Gastroesophageal sphincter (tissue), 4 donors: ENCODE measurements around the gene SLC39A3. TPM values are rescaled to one million over a fixed set of nuclear protein-coding genes. Genes with fewer than 3 reads are reported as not detected.
"Not testable (repeated sequence)": the region's sequence is repeated elsewhere in the genome, so short reads cannot be mapped to it uniquely, and the experiment has no call there.

Experiments
- ATAC-seq: fragments of 150-250 bp; one replicate; pipeline ENCODE4 v1.9.1; 2016; ENCODE audit warnings: mild to moderate bottlenecking, moderate library complexity
- H3K27ac ChIP-seq, 4 donors: fragments of 200-600 bp; sonication (generic) in 3 of 4; 1 replicate in 3 of 4; 2 replicates in 1 of 4; pipeline ENCODE4 v1.5.1; 2016 to 2019
- H3K27me3 ChIP-seq: fragments of 200-600 bp; sonication (generic); one replicate; pipeline ENCODE4 v1.5.1; 2019
- H3K36me3 ChIP-seq, 2 donors: fragments of 200-600 bp; sonication (generic); one replicate each; pipeline ENCODE4 v1.5.1; 2019; ENCODE audit warnings: control low read depth in 1 of 2
- H3K4me1 ChIP-seq, 3 donors: fragments of 200-600 bp; sonication (generic); 1 replicate in 2 of 3; 2 replicates in 1 of 3; pipeline ENCODE4 v1.5.1; 2016 to 2019; ENCODE audit warnings: control low read depth in 2 of 3
- H3K4me3 ChIP-seq, 2 donors: fragments of 200-600 bp; sonication (generic); one replicate each; pipeline ENCODE4 v1.5.1; 2019; ENCODE audit warnings: mild to moderate bottlenecking in 1 of 2, moderate library complexity in 1 of 2
- H3K9me3 ChIP-seq, 3 donors: fragments of 200-600 bp; sonication (generic); one replicate each; pipeline ENCODE4 v1.5.1; 2017 to 2019; ENCODE audit warnings: control low read depth in 2 of 3
- CTCF ChIP-seq, 4 experiments: fragments of 200-600 bp in 2 of 4; fragments of 450-650 bp in 2 of 4; sonication (generic) in 1 of 4; IDR thresholded peaks; one replicate each; pipeline ENCODE4 v1.5.1; 2017 to 2019; ENCODE audit warnings: antibody characterized with exemption in 4 of 4, mild to moderate bottlenecking in 2 of 4, moderate library complexity in 2 of 4
- EP300 ChIP-seq: sonication (generic); formaldehyde crosslinking; IDR thresholded peaks from one replicate; pipeline ENCODE4 v1.6.1; 2017; ENCODE audit warnings: antibody characterized with exemption, mild to moderate bottlenecking
- POLR2A ChIP-seq, 2 donors: fragments of 450-650 bp; IDR thresholded peaks; one replicate each; pipeline ENCODE4 v1.6.1; 2017; ENCODE audit warnings: antibody characterized with exemption in 2 of 2, mild to moderate bottlenecking in 2 of 2, moderate library complexity in 1 of 2
- POLR2AphosphoS5 ChIP-seq: sonication (generic); formaldehyde crosslinking; IDR thresholded peaks from one replicate; pipeline ENCODE4 v1.6.1; 2017; ENCODE audit warnings: antibody characterized with exemption
- WGBS, 2 donors: methylation state at CpG; one replicate each; pipeline ENCODE4 v1.1.5; 2018; ENCODE audit warnings: low coverage in 1 of 2; 5-methylcytosine and 5-hydroxymethylcytosine counted together
- total RNA-seq, 4 donors: library from RNA; depleted of rRNA; stranded (reverse); fragments of >200 nt; gene quantifications; one replicate each; pipeline ENCODE4 v1.1.0, GENCODE V29; 2016

Gene SLC39A3
- total RNA-seq, 4 donors from 2014 or later, result 26.3 to 42.7 (median 30.7) TPM

- Histone ChIP-seq H3K27ac (no peak overlapping the region), H3K4me1 (peaks cover 0 to 18% (median 10%) of the 10 kb centered on the region in 3 donors), H3K4me3 (no peak overlapping the region), H3K9me3 (peaks cover 0 to 7% (median 0%) of the 10 kb centered on the region in 3 donors), H3K36me3 (peaks cover 0 to 20% of the 10 kb centered on the region in 2 donors), H3K27me3 (peaks cover 23% of the 10 kb centered on the region)
- no peak for ATAC-seq
- WGBS, 2 donors, result 100% methylated on average over 1 of the region's 19 CpGs; no CpG with 5 or more reads in 1 of the 2 donors
- no peak for TF ChIP-seq POLR2AphosphoS5
- no peak for TF ChIP-seq POLR2A (IDR thresholded peaks at IDR 0.05)
- no peak for TF ChIP-seq CTCF (IDR thresholded peaks at IDR 0.05)
- no peak for TF ChIP-seq EP300
These were observed 23.6 kb downstream of the SLC39A3 start for GRCh38 chr19:2716275-2716650.

GRCh38 chr19:2715470-2716274 lies 24.1 kb downstream of the SLC39A3 start:
- no peak for ATAC-seq
- Histone ChIP-seq H3K4me1 (peaks cover 0 to 14% (median 9%) of the 10 kb centered on the region in 3 donors), H3K9me3 (peaks cover 0 to 7% (median 0%) of the 10 kb centered on the region in 3 donors), H3K27ac (no peak overlapping the region), H3K4me3 (no peak overlapping the region), H3K36me3 (peaks cover 0 to 20% of the 10 kb centered on the region in 2 donors), H3K27me3 (peaks cover 18% of the 10 kb centered on the region)
- TF ChIP-seq POLR2A (IDR thresholded peaks at IDR 0.05) (no peak), CTCF (IDR thresholded peaks at IDR 0.05) (no peak), POLR2AphosphoS5 (no peak), EP300 (no peak)
- WGBS, 2 donors, result 83 to 93% methylated on average over 6 of the region's 12 CpGs

GRCh38 chr19:2714531-2715269 lies 25.1 kb downstream of the SLC39A3 start:
- TF ChIP-seq EP300 (no peak), POLR2A (IDR thresholded peaks at IDR 0.05) (no peak), POLR2AphosphoS5 (no peak), CTCF (IDR thresholded peaks at IDR 0.05) (no peak)
- 69 to 100% methylated on average over 1 to 3 of the region's 16 CpGs for WGBS, 2 donors

GRCh38 chr19:2714102-2714501 lies 25.7 kb downstream of the SLC39A3 start:
- H3K27me3 ChIP-seq, H3K9me3 ChIP-seq, H3K27ac ChIP-seq, H3K4me3 ChIP-seq, H3K4me1 ChIP-seq, ATAC-seq: not testable (repeated sequence)
- H3K36me3 ChIP-seq, result peaks cover 0 to 20% of the 10 kb centered on the region in 2 donors
- 29% methylated on average over 1 of the region's 1 CpG; no CpG with 5 or more reads in 1 of the 2 donors for WGBS, 2 donors

More at GRCh38 chr19:2714531-2715269, 25.1 kb downstream of the SLC39A3 start:
- no peak for ATAC-seq
- Histone ChIP-seq H3K4me1 (peaks cover 0 to 4% (median 0%) of the 10 kb centered on the region in 3 donors), H3K9me3 (peaks cover 0 to 7% (median 0%) of the 10 kb centered on the region in 3 donors), H3K4me3 (no peak overlapping the region), H3K36me3 (peaks cover 0 to 20% of the 10 kb centered on the region in 2 donors), H3K27ac (no peak overlapping the region), H3K27me3 (peaks cover 8% of the 10 kb centered on the region)

GRCh38 chr19:2713170-2713569 lies 26.6 kb downstream of the SLC39A3 start:
- 83 to 92% methylated on average over 2 to 3 of the region's 3 CpGs for WGBS, 2 donors
- peaks cover 0 to 20% of the 10 kb centered on the region in 2 donors for H3K36me3 ChIP-seq
- ATAC-seq, H3K27ac ChIP-seq, H3K27me3 ChIP-seq, H3K9me3 ChIP-seq, H3K4me1 ChIP-seq, H3K4me3 ChIP-seq: not testable (repeated sequence)
